GM12873 (cell line): ENCODE measurements around the gene MARCHF5.

Experiments
- CTCF ChIP-seq: IDR thresholded peaks from 2 replicates; pipeline ENCODE4 v1.5.1; 2012; ENCODE audit warnings: low read depth, mild to moderate bottlenecking, moderate library complexity, low read length, control low read depth; ENCODE audit not compliant: insufficient read depth; ENCODE audit errors: missing control alignments

MARCHF5 gene

GRCh38 chr10:92305133-92306072, 14.4 kb downstream of the MARCHF5 start:
- TF ChIP-seq CTCF, result no peak

- no peak for TF ChIP-seq CTCF
Measured at GRCh38 chr10:92309272-92309671, 18.3 kb downstream of the MARCHF5 start.

- no peak for TF ChIP-seq CTCF
Measured at GRCh38 chr10:92313750-92314149, 22.8 kb downstream of the MARCHF5 start.

GRCh38 chr10:92316610-92317009, 25.6 kb downstream of the MARCHF5 start:
- no peak for TF ChIP-seq CTCF

- TF ChIP-seq CTCF, result no peak
Measured at GRCh38 chr10:92323079-92323478, 32.1 kb downstream of the MARCHF5 start.

- no peak for TF ChIP-seq CTCF
Measured at GRCh38 chr10:92327445-92328433, 36.8 kb downstream of the MARCHF5 start.

- TF ChIP-seq CTCF, result no peak
Measured at GRCh38 chr10:92328993-92329392, 38.0 kb downstream of the MARCHF5 start.
